NCI-H345 treated with DMSO at 0.1 percent for 48 hours (cell line): ENCODE data around the gene PARVB.

Experiments used
- DNase-seq: peaks from one replicate; lab custom pipeline; 2025; ENCODE audit not compliant: unreplicated experiment; lab: John Stamatoyannopoulos, UW

Gene PARVB

DNA sequence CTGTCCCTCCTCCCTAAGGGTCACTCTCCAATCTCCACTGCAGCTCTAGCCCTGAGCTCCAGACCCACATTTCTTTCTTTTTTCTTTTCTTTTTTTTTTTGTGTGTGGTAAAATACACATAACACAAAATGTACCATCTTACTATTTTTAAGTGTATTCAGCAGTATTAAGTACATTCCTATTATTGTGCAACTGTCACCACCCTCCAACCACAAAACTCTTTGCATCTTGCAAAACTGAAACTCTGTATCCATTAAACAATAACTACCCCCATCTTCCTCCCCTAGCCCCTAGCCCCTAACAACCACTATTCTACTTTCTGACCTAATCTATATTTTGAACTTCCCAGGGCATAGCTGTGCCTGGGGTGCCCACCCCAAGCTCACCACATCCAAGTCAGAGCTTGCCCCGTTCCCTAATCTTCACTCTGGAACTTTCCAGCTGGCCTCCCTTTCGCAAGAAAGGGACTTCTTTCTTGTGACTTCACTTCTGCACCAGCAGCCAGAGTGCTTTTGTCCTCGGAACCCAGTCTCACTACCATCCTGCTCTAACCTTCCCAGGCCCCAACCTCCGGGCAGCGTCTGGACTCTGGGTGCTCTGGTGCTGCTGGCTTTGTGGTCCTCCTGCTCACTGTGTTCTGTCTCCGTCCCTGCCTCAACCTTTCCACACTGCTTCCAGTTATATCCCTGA is 187.3 kb downstream of the PARVB start:
- no peak for DNase-seq

DNA sequence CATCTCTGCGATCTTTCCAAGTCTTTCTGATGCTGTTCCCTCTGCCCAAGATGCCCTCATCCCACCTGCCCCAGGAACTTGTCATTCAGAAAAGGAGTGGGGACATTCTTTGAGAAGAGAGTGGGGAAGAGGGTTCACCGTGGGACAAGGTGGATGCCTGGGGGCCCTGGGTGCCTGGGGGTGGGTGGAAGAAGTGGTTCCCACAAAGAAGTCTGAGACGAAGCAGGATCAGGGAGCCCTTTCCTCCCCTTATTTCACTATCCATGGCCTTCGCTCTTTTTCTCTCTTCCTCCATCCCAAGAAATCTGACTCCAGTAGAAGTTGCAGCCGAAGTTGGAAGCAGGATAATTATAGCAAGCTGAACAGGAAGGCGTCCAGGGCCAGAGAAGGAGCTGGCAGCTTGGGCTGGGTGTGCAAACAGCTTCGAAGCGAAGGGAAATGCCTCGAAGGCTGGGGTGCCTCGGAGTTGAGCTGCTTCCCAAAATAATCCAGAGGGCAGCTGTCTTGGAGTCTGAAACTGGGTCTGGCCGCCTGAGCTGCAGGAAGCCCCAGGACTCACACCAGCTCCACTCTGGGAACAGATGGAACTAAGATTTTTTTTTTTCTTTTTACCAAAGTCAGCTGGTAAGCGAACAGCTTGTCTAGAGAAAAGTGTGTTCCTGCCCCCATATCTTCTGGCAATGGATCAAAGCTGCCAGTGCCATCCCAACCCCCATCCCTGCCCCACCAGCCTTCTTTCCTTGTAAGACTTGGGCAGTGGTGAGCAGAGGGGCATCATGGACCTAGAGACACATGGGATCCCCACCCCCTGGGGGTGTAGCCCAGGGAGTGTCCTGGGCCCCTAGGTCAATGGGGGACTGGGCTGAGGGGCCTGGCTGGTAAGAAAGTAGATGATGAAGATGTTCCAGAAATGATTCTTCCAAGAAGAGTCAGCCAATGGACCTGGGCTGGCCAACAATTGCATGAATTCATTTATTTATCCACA is 188.1 kb downstream of the PARVB start:
- no peak for DNase-seq

DNA sequence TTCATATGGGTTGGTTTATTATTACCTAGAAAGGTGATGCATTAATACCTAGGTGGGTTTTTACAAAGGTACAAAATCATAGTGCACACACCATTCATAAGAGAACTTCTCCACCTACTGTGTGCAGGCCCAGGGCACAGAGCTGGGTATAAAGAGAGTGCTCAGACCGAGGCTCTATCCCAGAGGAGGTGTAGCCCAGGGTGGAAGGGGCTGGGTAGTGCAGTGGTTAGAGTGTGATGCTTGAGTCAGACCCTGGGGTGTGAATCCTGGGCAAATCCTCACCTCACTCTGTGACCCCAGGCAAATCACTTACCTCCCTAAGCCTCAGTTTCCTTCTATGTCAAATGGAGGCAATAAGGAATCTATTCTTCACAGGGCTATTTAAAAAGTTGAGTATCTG is 188.8 kb downstream of the PARVB start:
- no peak for DNase-seq

DNA sequence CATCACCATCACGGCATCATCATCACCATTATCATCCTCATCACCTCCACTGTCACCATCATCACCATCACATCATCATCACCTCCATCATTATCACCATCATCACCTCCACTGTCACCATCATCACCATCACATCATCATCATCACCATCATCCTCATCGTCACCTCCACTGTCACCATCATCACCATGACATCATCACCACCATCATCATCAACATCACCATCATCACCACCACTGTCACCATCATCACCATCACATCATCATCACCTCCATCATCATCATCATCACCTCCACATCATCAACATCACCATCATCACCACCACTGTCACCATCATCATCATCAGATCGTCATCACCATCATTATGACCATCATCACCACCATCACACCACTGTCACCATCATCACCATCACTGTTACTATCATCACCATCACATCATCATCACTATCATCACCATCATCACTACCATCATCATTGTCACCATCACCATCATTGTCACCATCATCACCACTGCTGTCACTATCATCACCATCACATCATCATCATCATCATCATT is 189.5 kb downstream of the PARVB start:
- DNase-seq, result no peak

DNA sequence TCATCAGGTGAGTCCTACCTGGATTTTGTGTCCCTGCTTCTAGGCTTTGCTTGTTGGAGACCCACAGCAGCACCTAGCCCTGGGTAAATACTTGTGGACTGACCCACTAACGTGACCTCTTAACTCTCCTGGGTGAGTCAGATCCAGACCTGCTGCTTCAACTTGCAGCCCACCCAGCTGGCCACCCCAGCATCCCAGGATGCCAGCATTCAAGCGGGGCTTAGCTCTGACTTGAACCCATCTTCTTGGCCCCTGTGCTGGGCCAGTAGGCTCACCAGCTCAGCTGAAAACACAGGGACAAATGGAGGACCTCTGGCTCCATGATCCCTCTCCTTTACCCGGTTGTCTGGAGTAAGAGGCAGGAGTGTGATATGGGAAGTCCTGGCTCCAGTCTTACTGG is 190.1 kb downstream of the PARVB start:
- DNase-seq, result no peak

DNA sequence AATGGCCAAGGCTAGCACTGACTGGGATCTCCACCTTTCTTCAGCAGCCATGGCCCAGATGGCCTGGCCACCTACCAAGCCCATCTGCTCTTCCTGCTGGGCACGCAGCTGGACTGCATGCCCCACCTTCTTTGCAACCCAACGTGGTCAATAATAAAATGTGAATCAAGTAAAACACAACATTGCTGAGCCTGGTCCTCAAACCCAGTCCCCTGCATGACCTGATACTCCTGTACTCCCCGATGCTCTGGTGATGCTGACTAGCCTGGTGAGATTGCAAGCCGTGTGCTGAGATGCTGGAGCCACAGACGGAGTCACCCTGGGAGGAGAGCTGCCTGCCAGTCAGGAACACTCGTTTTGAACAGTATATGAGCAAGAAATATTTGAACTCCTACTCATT is 190.7 kb downstream of the PARVB start:
- no peak for DNase-seq

DNA sequence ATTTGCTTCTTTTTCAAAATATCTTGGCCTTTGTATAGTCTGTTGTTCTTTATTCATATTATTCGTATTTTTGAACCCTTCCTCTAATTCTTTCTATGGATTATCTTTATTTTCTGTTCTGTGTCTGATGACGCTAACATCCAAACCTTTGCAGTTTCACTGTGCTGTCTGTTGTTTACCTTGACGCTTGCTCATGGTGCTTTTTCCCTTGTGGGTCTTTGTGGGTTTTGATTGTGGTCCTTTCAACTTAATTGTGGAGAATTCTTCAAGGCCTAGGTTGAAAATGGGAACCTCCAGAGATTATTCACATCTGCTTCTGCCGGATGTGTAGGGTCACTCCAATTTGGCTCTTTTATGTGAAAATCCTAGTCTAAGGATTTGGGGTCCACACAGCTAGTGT is 191.2 kb downstream of the PARVB start:
- no peak for DNase-seq

DNA sequence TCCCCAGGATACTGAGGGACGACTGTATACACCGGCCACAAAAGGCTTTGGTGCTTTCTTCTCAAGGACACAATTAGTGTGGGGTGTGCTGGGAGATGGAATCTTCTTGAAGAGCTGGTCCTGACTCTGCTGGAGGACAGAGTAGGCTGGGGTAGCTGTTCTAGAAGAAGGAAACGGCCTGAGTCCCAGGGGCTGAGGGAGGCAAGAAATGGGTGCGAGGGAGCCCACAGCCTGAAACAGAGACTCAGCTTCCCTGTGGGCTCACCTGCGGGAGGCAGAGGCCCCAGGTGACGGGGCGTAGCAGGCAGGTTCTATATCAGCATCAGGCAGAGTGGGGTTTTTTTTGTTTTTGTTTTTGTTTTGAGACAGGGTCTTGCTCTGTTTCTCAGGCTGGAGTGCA is 193.2 kb downstream of the PARVB start:
- DNase-seq, result no peak

DNA sequence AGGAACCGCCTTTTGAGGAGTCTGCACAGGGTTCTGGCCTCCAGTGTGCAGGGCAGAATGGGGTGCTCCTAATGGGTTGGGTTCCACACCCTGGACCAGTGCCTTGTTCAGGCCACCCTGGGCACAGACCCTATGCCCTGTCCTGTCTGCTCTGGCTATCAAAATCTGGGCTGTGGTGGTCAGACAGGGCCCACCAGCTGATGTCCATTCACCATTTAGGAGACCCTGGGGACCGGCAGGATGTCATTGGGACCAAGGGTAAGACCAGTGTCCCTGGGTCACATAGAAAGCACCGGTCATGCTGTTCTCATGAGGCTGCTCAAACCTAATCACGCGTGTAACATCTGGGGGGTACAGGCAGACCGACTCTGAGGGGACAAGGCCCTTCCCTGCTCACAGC is 194.0 kb downstream of the PARVB start:
- no peak for DNase-seq

DNA sequence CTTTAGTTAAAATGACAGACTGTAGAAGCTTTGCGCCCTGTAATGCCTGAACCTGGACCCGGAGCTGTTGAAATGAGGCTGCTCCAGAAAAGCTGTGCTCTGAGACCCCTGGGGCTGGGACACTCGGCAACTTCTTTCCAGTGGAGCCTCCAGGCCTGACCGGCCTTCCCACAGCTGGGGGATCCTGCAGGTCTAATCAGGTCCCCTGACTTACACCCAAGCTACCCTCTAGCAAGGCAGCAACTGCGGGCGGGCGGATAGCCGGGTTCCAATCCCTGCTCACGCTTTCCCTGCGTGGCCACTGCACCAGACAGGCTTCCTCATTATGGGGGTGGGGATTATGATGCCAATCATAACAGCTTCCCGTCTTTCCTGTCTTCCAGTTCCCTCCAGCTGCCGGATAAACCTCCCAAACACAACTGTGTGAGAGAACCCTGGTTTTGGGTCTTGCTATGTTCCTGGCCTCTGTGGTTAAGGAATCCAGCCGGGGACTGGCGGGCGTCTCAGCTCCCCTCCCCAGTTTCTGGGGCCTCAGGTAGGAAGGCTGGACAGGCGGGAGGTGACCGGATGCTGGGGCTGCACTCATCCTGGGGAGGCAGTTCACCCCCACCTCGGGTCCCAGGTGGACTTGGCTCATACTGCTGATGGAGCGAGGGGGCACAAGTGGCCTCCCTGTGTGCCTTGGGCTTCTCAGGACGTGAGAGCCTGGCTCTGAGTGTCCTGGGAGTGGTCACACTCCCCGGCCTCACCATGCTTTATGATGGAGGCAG is 195.2 kb downstream of the PARVB start:
- DNase-seq, result no peak

DNA sequence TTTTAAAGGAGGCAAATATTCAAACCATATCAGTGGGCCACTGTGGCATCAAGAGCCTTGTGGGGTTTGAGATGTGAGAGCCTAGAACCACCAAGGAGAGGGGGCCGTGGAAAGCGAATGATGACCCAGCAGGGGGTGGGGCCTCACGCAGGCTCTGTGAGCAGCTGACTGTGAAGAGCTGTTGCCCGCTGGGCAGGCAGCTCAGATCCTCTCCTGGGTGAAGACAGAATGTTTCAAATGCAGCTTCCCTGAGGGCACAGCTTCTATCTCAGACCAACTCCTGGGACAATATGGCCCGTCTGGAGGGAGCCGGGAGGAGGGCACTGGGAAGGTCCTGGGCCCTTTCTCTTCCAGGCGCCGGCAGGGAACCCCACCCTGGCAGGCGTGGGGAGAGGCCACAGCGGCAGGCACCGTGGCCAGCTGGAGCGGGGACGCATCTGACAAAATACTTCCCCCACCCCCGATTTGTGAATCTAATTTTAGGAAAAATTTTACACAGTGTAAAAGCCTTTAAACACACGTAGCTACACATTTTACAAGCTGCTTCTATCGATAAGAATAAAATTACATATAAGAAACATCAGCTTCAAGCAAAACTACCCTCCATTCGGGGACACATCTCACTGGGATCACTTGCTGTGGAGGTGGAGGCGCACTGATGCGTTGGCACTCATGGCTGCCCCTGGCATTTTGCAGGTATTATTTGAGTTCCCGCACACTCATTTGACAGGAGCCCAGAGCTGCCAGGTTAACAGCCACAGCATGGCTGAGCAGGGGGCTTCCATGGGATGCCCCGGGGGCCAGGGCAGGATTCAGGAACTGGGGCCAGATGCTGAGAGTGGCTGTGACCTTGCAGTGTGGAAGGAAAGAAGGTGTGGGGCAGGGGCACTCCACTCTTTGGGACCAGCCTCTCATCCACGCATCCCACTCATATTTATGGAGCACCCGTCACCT is 196.9 kb downstream of the PARVB start:
- DNase-seq, result no peak

DNA sequence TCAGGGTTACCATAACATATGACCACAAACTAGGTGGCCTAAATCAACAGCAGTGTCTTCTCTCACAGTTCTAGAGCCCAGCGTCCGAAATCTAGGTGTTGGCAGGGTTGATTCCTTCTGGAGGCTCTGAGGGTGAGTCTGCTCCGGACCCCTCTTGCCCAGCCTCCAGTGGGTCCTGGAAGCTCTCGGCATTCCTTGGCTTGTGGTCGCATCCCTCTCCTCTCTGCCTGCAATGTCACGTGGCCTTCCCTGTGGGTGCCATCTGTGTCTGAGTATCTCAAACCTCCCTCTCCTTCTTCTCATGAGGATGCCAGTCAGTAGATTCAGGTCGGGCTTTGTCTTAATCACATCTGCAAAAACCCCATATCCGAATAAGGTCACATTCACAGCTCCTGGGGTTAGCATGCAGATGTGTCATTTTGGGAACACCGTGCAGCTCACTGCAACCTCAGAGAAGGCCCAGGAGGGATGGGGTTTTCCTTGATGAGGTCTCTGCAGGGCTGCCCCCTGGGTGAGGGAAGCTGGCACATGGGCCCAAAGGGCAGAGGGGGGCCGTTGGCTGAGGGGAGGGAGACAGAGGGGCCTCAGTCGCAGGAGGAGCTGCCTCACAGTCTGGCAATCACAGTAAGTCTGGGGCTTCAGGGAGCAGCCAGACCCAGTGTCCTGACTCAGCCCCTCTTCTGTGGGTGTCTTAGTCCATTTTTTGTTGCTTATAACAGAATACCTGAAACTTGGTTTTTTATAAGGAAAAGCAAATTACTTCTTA is 197.8 kb downstream of the PARVB start:
- no peak for DNase-seq
